Naive B cell (primary cell): Measurements from ENCODE around the gene CMIP. TPM values are rescaled to one million over a fixed set of nuclear protein-coding genes. Genes with fewer than 3 reads are reported as not detected.

Experiments
- ATAC-seq, 2 donors: fragments of 150-1000 bp; cut with Tn5 transposase; 2 replicates each; pipeline ENCODE4 v1.10.0; 2021; ENCODE audit warnings: low read depth in 2 of 2, mild to moderate bottlenecking in 2 of 2, moderate library complexity in 2 of 2
- DNase-seq: peaks from one replicate; pipeline ENCODE4 v3.0.0; 2022
- H3K27ac Mint-ChIP-seq, 6 donors: one replicate each; pipeline ENCODE4 v1.8.0; 2020 to 2022; ENCODE audit warnings: mild to moderate bottlenecking in 6 of 6, mixed read lengths in 6 of 6, moderate library complexity in 5 of 6, inconsistent platforms in 2 of 6
- H3K27me3 Mint-ChIP-seq, 3 donors: one replicate each; pipeline ENCODE4 v1.8.0; 2021 to 2022; ENCODE audit warnings: mixed read lengths in 3 of 3, mild to moderate bottlenecking in 1 of 3
- H3K36me3 Mint-ChIP-seq, 2 donors: one replicate each; pipeline ENCODE4 v1.8.0; 2020 to 2022; ENCODE audit warnings: mixed read lengths in 2 of 2, inconsistent platforms in 1 of 2, mild to moderate bottlenecking in 1 of 2
- H3K4me1 Mint-ChIP-seq, 3 donors: one replicate each; pipeline ENCODE4 v1.8.0; 2020 to 2022; ENCODE audit warnings: mixed read lengths in 3 of 3, inconsistent platforms in 1 of 3, mild to moderate bottlenecking in 1 of 3, moderate library complexity in 1 of 3
- H3K4me3 Mint-ChIP-seq, 8 donors: one replicate each; pipeline ENCODE4 v1.8.0; 2020 to 2022; ENCODE audit warnings: mild to moderate bottlenecking in 8 of 8, mixed read lengths in 8 of 8, moderate library complexity in 8 of 8, inconsistent platforms in 2 of 8
- H3K9me3 Mint-ChIP-seq, 7 donors: one replicate each; pipeline ENCODE4 v1.8.0; 2020 to 2022; ENCODE audit warnings: mixed read lengths in 7 of 7, mild to moderate bottlenecking in 5 of 7, inconsistent platforms in 2 of 7, moderate library complexity in 1 of 7
- polyA plus RNA-seq, 6 donors: library from polyadenylated mRNA; unstranded; fragments of 300-500 nt; fragmentation: Illumina TruSeq; gene quantifications; one replicate each; pipeline ENCODE4 v1.2.3, GENCODE V29; 2021; ENCODE audit warnings: low read depth in 6 of 6

The CMIP gene
- polyA plus RNA-seq, 6 donors from 2014 or later, result 0.61 to 2.5 (median 1.3) TPM

GRCh38 chr16:81464279-81464678, 19.7 kb downstream of the CMIP start:
- Mint-ChIP-seq H3K27me3 (no peaks in the 10 kb centered on the region), H3K36me3 (peaks cover 0 to 7% of the 10 kb centered on the region in 2 donors), H3K27ac (peak overlapping the region in 5 of 6 donors; percentile 8 to 58 (median 18)), H3K4me1 (peaks cover 57 to 90% (median 77%) of the 10 kb centered on the region in 3 donors), H3K9me3 (peaks cover 0 to 2% (median 0%) of the 10 kb centered on the region in 7 donors), H3K4me3 (no peak overlapping the region)
- DNase-seq (no peak), ATAC-seq (no peak)

- no peaks in the 10 kb centered on the region for H3K27me3 Mint-ChIP-seq
- peaks cover 0 to 2% (median 0%) of the 10 kb centered on the region in 7 donors for H3K9me3 Mint-ChIP-seq
- no peak overlapping the region for H3K4me3 Mint-ChIP-seq
- no peak for DNase-seq
- H3K27ac Mint-ChIP-seq, result no peak overlapping the region
- H3K4me1 Mint-ChIP-seq, result peaks cover 67 to 93% (median 81%) of the 10 kb centered on the region in 3 donors
- ATAC-seq, result no peak
- H3K36me3 Mint-ChIP-seq, result peaks cover 0 to 5% of the 10 kb centered on the region in 2 donors
These were observed 20.9 kb downstream of the CMIP start for GRCh38 chr16:81465375-81465943.

GRCh38 chr16:81466356-81466980, 21.9 kb downstream of the CMIP start:
- Mint-ChIP-seq H3K36me3 (no peaks in the 10 kb centered on the region), H3K27ac (peak overlapping the region in 5 of 6 donors; percentile 1 to 87 (median 19)), H3K9me3 (peaks cover 0 to 2% (median 0%) of the 10 kb centered on the region in 7 donors), H3K4me1 (peaks cover 67 to 93% (median 77%) of the 10 kb centered on the region in 3 donors), H3K4me3 (no peak overlapping the region), H3K27me3 (no peaks in the 10 kb centered on the region)
- ATAC-seq (no peak), DNase-seq (no peak)

- ATAC-seq (no peak), DNase-seq (no peak)
- peaks cover 0 to 2% (median 0%) of the 10 kb centered on the region in 7 donors for H3K9me3 Mint-ChIP-seq
- no peak overlapping the region for H3K4me3 Mint-ChIP-seq
- peaks cover 67 to 93% (median 77%) of the 10 kb centered on the region in 3 donors for H3K4me1 Mint-ChIP-seq
- no peaks in the 10 kb centered on the region for H3K27me3 Mint-ChIP-seq
- peak overlapping the region in 2 of 6 donors; percentile 22 to 84 for H3K27ac Mint-ChIP-seq
- no peaks in the 10 kb centered on the region for H3K36me3 Mint-ChIP-seq
These were observed 22.5 kb downstream of the CMIP start for GRCh38 chr16:81467072-81467471.

GRCh38 chr16:81467815-81468214, 23.2 kb downstream of the CMIP start:
- peak overlapping the region in 1 of 8 donors; percentile 47 for H3K4me3 Mint-ChIP-seq
- H3K27me3 Mint-ChIP-seq, result no peaks in the 10 kb centered on the region
- no peak for DNase-seq

GRCh38 chr16:81468269-81468902, 23.8 kb downstream of the CMIP start:
- Mint-ChIP-seq H3K9me3 (peaks cover 0 to 2% (median 0%) of the 10 kb centered on the region in 7 donors), H3K27me3 (no peaks in the 10 kb centered on the region), H3K4me1 (peaks cover 72 to 93% (median 82%) of the 10 kb centered on the region in 3 donors), H3K4me3 (peak overlapping the region in 4 of 8 donors; percentile 15 to 69 (median 38)), H3K27ac (peak overlapping the region; percentile 34 to 87 (median 82)), H3K36me3 (no peaks in the 10 kb centered on the region)
- DNase-seq, result no peak
- ATAC-seq, result no peak

More at GRCh38 chr16:81467815-81468214, 23.2 kb downstream of the CMIP start:
- no peaks in the 10 kb centered on the region for H3K36me3 Mint-ChIP-seq
- H3K27ac Mint-ChIP-seq, result peak overlapping the region in 2 of 6 donors; percentile 22 to 84
- H3K9me3 Mint-ChIP-seq, result peaks cover 0 to 2% (median 0%) of the 10 kb centered on the region in 7 donors
- ATAC-seq, result no peak
- H3K4me1 Mint-ChIP-seq, result peaks cover 67 to 93% (median 77%) of the 10 kb centered on the region in 3 donors

GRCh38 chr16:81469183-81469677, 24.6 kb downstream of the CMIP start:
- Mint-ChIP-seq H3K4me1 (peaks cover 72 to 96% (median 83%) of the 10 kb centered on the region in 3 donors), H3K36me3 (no peaks in the 10 kb centered on the region), H3K27me3 (no peaks in the 10 kb centered on the region), H3K4me3 (peak overlapping the region in 7 of 8 donors; percentile 76 to 93 (median 87)), H3K27ac (peak overlapping the region; percentile 83 to 95 (median 91)), H3K9me3 (peaks cover 0 to 2% (median 0%) of the 10 kb centered on the region in 7 donors)
- ATAC-seq (no peak), DNase-seq (no peak)

- DNase-seq (peak; percentile 69), ATAC-seq (peak; percentile 93 to 94)
- peaks cover 72 to 94% (median 81%) of the 10 kb centered on the region in 3 donors for H3K4me1 Mint-ChIP-seq
- H3K36me3 Mint-ChIP-seq, result no peaks in the 10 kb centered on the region
- H3K27ac Mint-ChIP-seq, result peak overlapping the region; percentile 83 to 95 (median 91)
- H3K4me3 Mint-ChIP-seq, result peak overlapping the region; percentile 54 to 93 (median 84)
- peaks cover 0 to 2% (median 0%) of the 10 kb centered on the region in 7 donors for H3K9me3 Mint-ChIP-seq
- H3K27me3 Mint-ChIP-seq, result no peaks in the 10 kb centered on the region
These were observed 25.3 kb downstream of the CMIP start for GRCh38 chr16:81469710-81470535.

GRCh38 chr16:81470796-81471636, 26.4 kb downstream of the CMIP start:
- peaks cover 0 to 2% (median 0%) of the 10 kb centered on the region in 7 donors for H3K9me3 Mint-ChIP-seq
- H3K27ac Mint-ChIP-seq, result peak overlapping the region in 5 of 6 donors; percentile 28 to 95 (median 84)
- no peak for DNase-seq
- H3K27me3 Mint-ChIP-seq, result no peaks in the 10 kb centered on the region
- peaks cover 76 to 96% (median 91%) of the 10 kb centered on the region in 3 donors for H3K4me1 Mint-ChIP-seq
- H3K4me3 Mint-ChIP-seq, result peak overlapping the region; percentile 59 to 93 (median 84)
- peaks cover 0 to 4% of the 10 kb centered on the region in 2 donors for H3K36me3 Mint-ChIP-seq
- no peak for ATAC-seq

- peak overlapping the region; percentile 15 to 81 (median 70) for H3K27ac Mint-ChIP-seq
- peaks cover 0 to 2% (median 0%) of the 10 kb centered on the region in 7 donors for H3K9me3 Mint-ChIP-seq
- peak overlapping the region in 2 of 8 donors; percentile 42 to 57 for H3K4me3 Mint-ChIP-seq
- peaks cover 79 to 96% (median 91%) of the 10 kb centered on the region in 3 donors for H3K4me1 Mint-ChIP-seq
- H3K36me3 Mint-ChIP-seq, result peaks cover 0 to 7% of the 10 kb centered on the region in 2 donors
- no peaks in the 10 kb centered on the region for H3K27me3 Mint-ChIP-seq
- ATAC-seq, result no peak
- DNase-seq, result no peak
These were observed 27.3 kb downstream of the CMIP start for GRCh38 chr16:81471882-81472281.

- no peak for ATAC-seq
- Mint-ChIP-seq H3K27ac (peak overlapping the region in 2 of 6 donors; percentile 38 to 70), H3K4me3 (peak overlapping the region in 1 of 8 donors; percentile 40)
These were observed 27.8 kb downstream of the CMIP start for GRCh38 chr16:81472391-81472790.

GRCh38 chr16:81473066-81473488, 28.5 kb downstream of the CMIP start:
- H3K27me3 Mint-ChIP-seq, result no peaks in the 10 kb centered on the region
- peaks cover 86 to 98% (median 94%) of the 10 kb centered on the region in 3 donors for H3K4me1 Mint-ChIP-seq
- ATAC-seq (no peak), DNase-seq (no peak)
- H3K27ac Mint-ChIP-seq, result peak overlapping the region in 3 of 6 donors; percentile 64 to 82 (median 69)
- peaks cover 0 to 2% (median 0%) of the 10 kb centered on the region in 7 donors for H3K9me3 Mint-ChIP-seq
- H3K4me3 Mint-ChIP-seq, result peak overlapping the region in 1 of 8 donors; percentile 50
- peaks cover 0 to 7% of the 10 kb centered on the region in 2 donors for H3K36me3 Mint-ChIP-seq

More at GRCh38 chr16:81472391-81472790, 27.8 kb downstream of the CMIP start:
- peaks cover 0 to 7% of the 10 kb centered on the region in 2 donors for H3K36me3 Mint-ChIP-seq
- peaks cover 0 to 2% (median 0%) of the 10 kb centered on the region in 7 donors for H3K9me3 Mint-ChIP-seq
- no peak for DNase-seq
- no peaks in the 10 kb centered on the region for H3K27me3 Mint-ChIP-seq
- peaks cover 82 to 98% (median 94%) of the 10 kb centered on the region in 3 donors for H3K4me1 Mint-ChIP-seq
